GM12873 (cell line): Measurements from ENCODE around the gene ZEB2.

ENCODE experiments used
- TF ChIP-seq, protein P1 (sequence below): IDR thresholded peaks from 2 replicates; pipeline ENCODE4 v1.5.1; 2012; ENCODE audit warnings: low read depth, mild to moderate bottlenecking, moderate library complexity, low read length, control low read depth; ENCODE audit not compliant: insufficient read depth; ENCODE audit errors: missing control alignments

The ZEB2 gene

DNA sequence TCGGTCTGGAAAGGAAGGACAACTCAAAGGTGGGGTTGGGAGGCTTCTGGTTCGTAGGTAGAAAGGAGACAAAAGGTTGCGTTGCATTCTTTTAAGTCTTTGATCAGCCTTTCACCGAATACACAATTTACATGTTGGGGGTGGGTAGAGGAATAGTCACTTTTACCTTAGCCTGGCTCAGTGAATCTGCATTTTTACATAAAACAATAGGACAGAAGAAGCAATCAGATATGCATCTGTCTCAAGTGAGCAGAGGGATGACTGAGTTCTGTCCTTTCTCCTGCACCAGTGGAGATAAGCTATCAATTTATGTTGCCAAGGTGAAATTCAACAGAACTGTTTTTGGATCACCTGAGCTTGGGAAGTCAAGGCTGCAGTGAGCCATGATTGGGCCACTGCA, 173.7 kb downstream of the ZEB2 start:
- TF ChIP-seq, protein P1, sequence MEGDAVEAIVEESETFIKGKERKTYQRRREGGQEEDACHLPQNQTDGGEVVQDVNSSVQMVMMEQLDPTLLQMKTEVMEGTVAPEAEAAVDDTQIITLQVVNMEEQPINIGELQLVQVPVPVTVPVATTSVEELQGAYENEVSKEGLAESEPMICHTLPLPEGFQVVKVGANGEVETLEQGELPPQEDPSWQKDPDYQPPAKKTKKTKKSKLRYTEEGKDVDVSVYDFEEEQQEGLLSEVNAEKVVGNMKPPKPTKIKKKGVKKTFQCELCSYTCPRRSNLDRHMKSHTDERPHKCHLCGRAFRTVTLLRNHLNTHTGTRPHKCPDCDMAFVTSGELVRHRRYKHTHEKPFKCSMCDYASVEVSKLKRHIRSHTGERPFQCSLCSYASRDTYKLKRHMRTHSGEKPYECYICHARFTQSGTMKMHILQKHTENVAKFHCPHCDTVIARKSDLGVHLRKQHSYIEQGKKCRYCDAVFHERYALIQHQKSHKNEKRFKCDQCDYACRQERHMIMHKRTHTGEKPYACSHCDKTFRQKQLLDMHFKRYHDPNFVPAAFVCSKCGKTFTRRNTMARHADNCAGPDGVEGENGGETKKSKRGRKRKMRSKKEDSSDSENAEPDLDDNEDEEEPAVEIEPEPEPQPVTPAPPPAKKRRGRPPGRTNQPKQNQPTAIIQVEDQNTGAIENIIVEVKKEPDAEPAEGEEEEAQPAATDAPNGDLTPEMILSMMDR: no peak

DNA sequence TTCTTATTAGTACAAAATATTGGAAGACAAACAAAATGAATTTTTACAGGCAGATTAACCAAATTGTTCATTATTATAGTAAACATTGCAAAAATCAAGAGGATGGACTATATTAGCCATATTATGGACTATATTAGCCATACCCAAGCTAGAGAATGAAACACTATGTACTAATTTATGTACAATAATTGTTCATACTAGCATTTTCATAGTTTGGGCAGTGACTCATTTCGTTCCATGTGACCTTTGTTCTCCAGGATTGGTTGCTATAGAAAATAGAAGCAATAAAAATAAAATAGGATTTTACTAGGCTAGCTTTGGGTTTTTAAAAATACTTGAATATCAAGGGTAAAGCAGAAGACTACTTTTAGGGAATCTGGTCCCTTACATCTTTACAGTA, 176.8 kb downstream of the ZEB2 start:
- TF ChIP-seq, protein P1: no peak

DNA sequence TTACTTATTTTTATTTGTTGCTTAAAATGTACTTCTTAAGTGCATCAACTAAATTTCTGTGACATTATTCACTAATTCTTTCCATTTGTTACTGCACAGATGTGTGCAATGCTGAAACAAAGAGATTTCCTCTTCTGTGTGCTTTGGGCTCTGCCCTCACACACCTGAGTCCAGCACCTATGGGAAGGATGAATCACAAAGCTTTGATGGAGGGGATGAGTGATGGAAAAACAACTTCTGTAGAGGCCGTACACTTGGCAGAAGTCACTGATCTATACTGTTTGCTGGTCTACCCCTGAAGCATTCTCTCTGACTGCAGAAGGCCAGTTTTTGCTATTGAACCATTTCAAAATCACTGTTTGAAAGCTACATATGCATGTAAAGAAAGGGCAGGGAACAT, 178.4 kb downstream of the ZEB2 start:
- TF ChIP-seq, protein P1: no peak

DNA sequence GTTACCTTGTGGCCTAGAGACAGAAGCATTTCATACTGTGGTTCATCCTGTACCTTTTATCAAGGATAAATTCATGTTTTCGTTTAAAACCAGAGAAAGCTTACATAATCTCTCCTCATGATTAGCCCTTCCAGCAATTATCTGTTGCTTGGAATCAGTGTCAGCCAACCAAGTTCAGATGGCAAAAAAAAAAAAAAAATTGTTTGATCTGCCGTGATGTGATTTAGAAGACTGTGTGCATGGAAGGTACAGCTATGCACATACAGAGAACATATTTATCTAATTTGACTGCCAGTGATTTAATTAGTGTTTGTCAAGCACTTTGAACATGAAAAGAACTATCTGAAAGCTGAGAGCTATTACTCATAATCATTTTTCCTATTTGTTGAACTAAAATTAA, 180.9 kb downstream of the ZEB2 start:
- TF ChIP-seq, protein P1: no peak

DNA sequence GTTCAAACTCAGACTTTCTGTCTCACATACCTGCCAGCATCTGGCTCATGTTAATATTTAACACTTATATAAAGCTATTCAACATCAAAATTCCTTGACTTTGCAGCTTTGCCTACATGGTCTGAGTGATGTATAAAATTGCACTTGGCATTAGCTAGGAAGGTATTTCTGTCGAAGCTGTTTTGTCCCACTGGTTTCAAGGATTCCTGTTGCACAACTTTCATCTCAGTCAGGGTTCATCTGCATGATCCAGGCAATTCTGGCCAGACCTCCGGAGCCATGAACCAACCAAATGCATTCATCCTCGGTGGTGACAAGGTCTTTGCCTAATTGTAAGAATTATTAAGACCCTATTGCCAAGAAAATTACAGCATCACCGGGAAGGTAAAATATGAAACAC, 185.4 kb downstream of the ZEB2 start:
- TF ChIP-seq, protein P1: no peak
